ENCODE results near the gene ZNF621.

DNA sequence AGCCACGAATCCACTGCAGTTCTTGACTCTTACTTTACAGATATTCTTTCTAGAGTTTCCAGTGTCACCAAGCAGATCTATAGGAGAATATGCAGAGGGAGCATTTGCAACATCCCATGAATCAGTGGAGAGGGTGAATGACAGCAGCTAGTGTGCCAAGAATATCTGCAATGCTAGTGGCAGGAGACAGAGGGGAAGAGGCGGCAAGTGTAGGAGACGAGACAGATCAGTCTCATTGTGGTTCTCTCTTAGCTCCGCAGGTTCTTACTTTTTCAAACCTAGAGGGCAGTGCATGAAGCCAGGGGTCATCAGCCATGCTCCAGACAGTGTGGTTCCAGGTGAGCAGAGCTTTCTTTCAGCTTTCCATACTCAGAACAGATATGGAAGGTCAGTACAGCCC is 47.1 kb upstream of the ZNF621 start:
- TF ChIP-seq SP1 (IDR thresholded peaks at IDR 0.05) (no peak), SUZ12 (IDR thresholded peaks at IDR 0.05) (no peak), BHLHE40 (IDR thresholded peaks at IDR 0.05; ENCODE audit: borderline replicate concordance) (no peak), FOXM1 (IDR thresholded peaks at IDR 0.05; ENCODE audit: borderline replicate concordance) (no peak), ZNF384 (IDR thresholded peaks at IDR 0.05) (no peak), LEF1 (IDR thresholded peaks at IDR 0.05; ENCODE audit: borderline replicate concordance) (no peak), TARDBP (IDR thresholded peaks at IDR 0.05) (no peak), FOXA1 (IDR thresholded peaks at IDR 0.05) (no peak), CTBP1 (IDR thresholded peaks at IDR 0.05; ENCODE audit: borderline replicate concordance) (no peak), ARNT (IDR thresholded peaks at IDR 0.05) (no peak), ELF4 (IDR thresholded peaks at IDR 0.05) (no peak)

Measured in HEK293T (cell line).